ENCODE data around the gene SLC44A4. TPM values are rescaled to one million over a fixed set of nuclear protein-coding genes. Genes with fewer than 3 reads are reported as not detected.
A peak's percentile ranks its signal among the peaks of the same experiment; 100 is the strongest.
"Not testable (repeated sequence)": the region's sequence is repeated elsewhere in the genome, so short reads cannot be mapped to it uniquely, and the experiment has no call there.

The SLC44A4 gene
- total RNA-seq, 1 donor from 2014 or later = 26.1 TPM

GRCh38 chr6:31838968-31839367 is 39.8 kb downstream of the SLC44A4 start:
- peaks cover 2% of the 10 kb centered on the region for H3K36me3 ChIP-seq (ENCODE audit: control insufficient read depth, insufficient read depth, low read length)
- DNase-seq (ENCODE audit: low read depth) = no peak
- TF ChIP-seq CTCF (IDR thresholded peaks at IDR 0.05; ENCODE audit: insufficient read depth, low read length, poor library complexity, severe bottlenecking) = no peak
- H3K27me3 ChIP-seq (ENCODE audit: control insufficient read depth, insufficient read depth, low read length) = no peaks in the 10 kb centered on the region
- H3K4me3 ChIP-seq (ENCODE audit: low read depth, low read length) = no peak overlapping the region

- DNase-seq (ENCODE audit: low read depth); H3K36me3 ChIP-seq (ENCODE audit: control insufficient read depth, insufficient read depth, low read length); H3K27me3 ChIP-seq (ENCODE audit: control insufficient read depth, insufficient read depth, low read length): not testable (repeated sequence)
- H3K4me3 ChIP-seq (ENCODE audit: low read depth, low read length) = peak overlapping the region; percentile 99
Observed at GRCh38 chr6:31838114-31838553, 40.7 kb downstream of the SLC44A4 start.

GRCh38 chr6:31837369-31838113 is 41.3 kb downstream of the SLC44A4 start:
- H3K36me3 ChIP-seq (ENCODE audit: control insufficient read depth, insufficient read depth, low read length) = peaks cover 2% of the 10 kb centered on the region
- no peak for TF ChIP-seq CTCF (IDR thresholded peaks at IDR 0.05; ENCODE audit: insufficient read depth, low read length, poor library complexity, severe bottlenecking)

GRCh38 chr6:31836474-31837368 is 42.1 kb downstream of the SLC44A4 start:
- TF ChIP-seq CTCF (IDR thresholded peaks at IDR 0.05; ENCODE audit: insufficient read depth, low read length, poor library complexity, severe bottlenecking) = no peak
- no peaks in the 10 kb centered on the region for H3K27me3 ChIP-seq (ENCODE audit: control insufficient read depth, insufficient read depth, low read length)
- H3K36me3 ChIP-seq (ENCODE audit: control insufficient read depth, insufficient read depth, low read length) = peaks cover 2% of the 10 kb centered on the region
- peak overlapping the region; percentile 99 for H3K4me3 ChIP-seq (ENCODE audit: low read depth, low read length)
- no peak for DNase-seq (ENCODE audit: low read depth)

More at GRCh38 chr6:31837369-31838113, 41.3 kb downstream of the SLC44A4 start:
- Histone ChIP-seq H3K4me3 (ENCODE audit: low read depth, low read length) (peak overlapping the region; percentile 99), H3K27me3 (ENCODE audit: control insufficient read depth, insufficient read depth, low read length) (no peaks in the 10 kb centered on the region)
- DNase-seq (ENCODE audit: low read depth) = no peak

GRCh38 chr6:31836047-31836473 is 42.7 kb downstream of the SLC44A4 start:
- DNase-seq (ENCODE audit: low read depth) = no peak
- no peak for TF ChIP-seq CTCF (IDR thresholded peaks at IDR 0.05; ENCODE audit: insufficient read depth, low read length, poor library complexity, severe bottlenecking)
- peaks cover 2% of the 10 kb centered on the region for H3K36me3 ChIP-seq (ENCODE audit: control insufficient read depth, insufficient read depth, low read length)

More at GRCh38 chr6:31836047-31836473, 42.7 kb downstream of the SLC44A4 start:
- no peaks in the 10 kb centered on the region for H3K27me3 ChIP-seq (ENCODE audit: control insufficient read depth, insufficient read depth, low read length)
- peak overlapping the region; percentile 99 for H3K4me3 ChIP-seq (ENCODE audit: low read depth, low read length)

Measured in kidney epithelial cell (primary cell).